ENCODE data around the gene SLFN11.

GRCh38 chr17:35387496-35387895 is 14.1 kb upstream of the SLFN11 start:
- TF ChIP-seq SREBF2 (CRISPR knock-in tag; IDR thresholded peaks at IDR 0.05) (no peak), MAX (CRISPR knock-in tag; IDR thresholded peaks at IDR 0.05) (no peak), SRSF9 (IDR thresholded peaks at IDR 0.05; ENCODE audit: borderline replicate concordance, low read depth, low read length) (no peak), POLR2A (conservative IDR thresholded peaks at IDR 0.05) (no peak), TRIM25 (IDR thresholded peaks at IDR 0.05; ENCODE audit: borderline replicate concordance) (no peak), RAD21 (CRISPR knock-in tag; conservative IDR thresholded peaks at IDR 0.05 in 1 of 2, IDR thresholded peaks at IDR 0.05 in 1 of 2) (no peak), MAFK (IDR thresholded peaks at IDR 0.05; ENCODE audit: low read length) (no peak), AFF4 (CRISPR knock-in tag; IDR thresholded peaks at IDR 0.05) (no peak)

Data from K562 (cell line).